Endothelial cell of umbilical vein (primary cell): ENCODE data around the gene B4GALNT4. TPM values are rescaled to one million over a fixed set of nuclear protein-coding genes. Genes with fewer than 3 reads are reported as not detected.
"Not testable (repeated sequence)": the region's sequence is repeated elsewhere in the genome, so short reads cannot be mapped to it uniquely, and the experiment has no call there.

ENCODE experiments used
- BruUV-seq: library from RNA; stranded (reverse); fragments of 400-500 nt; replicated peaks from 2 replicates; lab custom pipeline; 2021; lab: Mats Ljungman, UMichigan
- CTCF ChIA-PET: fragments of 300-600, 350-600 bp; sonication (Branson Sonifier 250); formaldehyde crosslinking; loops from one replicate; lab custom pipeline; 2021; ENCODE audit warnings: antibody characterized with exemption, inconsistent platforms; lab: Charles Lee
- POLR2A ChIA-PET: fragments of 300-600, 350-600 bp; sonication (Branson Sonifier 250); formaldehyde crosslinking; loops from one replicate; lab custom pipeline; 2021; ENCODE audit warnings: antibody characterized with exemption, inconsistent platforms; lab: Charles Lee
- DNase-seq: peaks from one replicate; pipeline ENCODE4 v3.0.0-alpha.2; 2011; ENCODE audit warnings: low read depth, low spot score
- FAIRE-seq: peaks from 2 replicates; lab custom pipeline; 2011; peaks lifted over from hg19 to GRCh38; lab: Jason Lieb, UNC
- H2AFZ ChIP-seq: 2 replicates; pipeline ENCODE4 v1.6.0; 2012; ENCODE audit warnings: low read depth, low read length, control low read depth, inconsistent platforms
- H3K27ac ChIP-seq: 2 replicates; pipeline ENCODE4 v1.5.1; 2011; ENCODE audit warnings: low read depth, mild to moderate bottlenecking, control low read depth, low read length, moderate library complexity; ENCODE audit not compliant: insufficient read depth
- H3K27me3 ChIP-seq, 2 experiments: 2 replicates each; pipeline versions ENCODE4 v1.6.0 to v1.6.1; 2011; ENCODE audit warnings: low read length in 2 of 2, mixed read lengths in 1 of 2; ENCODE audit not compliant: control insufficient read depth in 2 of 2, insufficient read depth in 2 of 2
- H3K36me3 ChIP-seq, 2 experiments: 2 replicates in 1 of 2; 3 replicates in 1 of 2; pipeline ENCODE4 v1.5.1; 2011; ENCODE audit warnings: low read length in 2 of 2, mild to moderate bottlenecking in 1 of 2, moderate library complexity in 1 of 2; ENCODE audit not compliant: control insufficient read depth in 2 of 2, insufficient read depth in 2 of 2; ENCODE audit errors: extremely low read depth in 1 of 2
- H3K4me1 ChIP-seq: 3 replicates; pipeline ENCODE4 v1.5.1; 2011; ENCODE audit warnings: mild to moderate bottlenecking, low read length; ENCODE audit not compliant: control insufficient read depth, insufficient read depth; ENCODE audit errors: extremely low read depth
- H3K4me2 ChIP-seq: 2 replicates; pipeline ENCODE4 v1.6.1; 2011; ENCODE audit warnings: low read length, control low read depth, mixed read lengths; ENCODE audit not compliant: insufficient read depth
- H3K4me3 ChIP-seq, 3 experiments: fragments of 200-600 bp in 1 of 3; sonication (generic), shearing (Covaris generic) in 1 of 3; replicated peaks in 1 of 3; 2 replicates each; pipeline ENCODE4 v1.5.1; 2011 to 2016; ENCODE audit warnings: control low read depth in 3 of 3, low read length in 3 of 3, mild to moderate bottlenecking in 2 of 3, inconsistent platforms in 1 of 3, low read depth in 1 of 3, moderate library complexity in 1 of 3; ENCODE audit not compliant: insufficient read depth in 1 of 3
- H3K79me2 ChIP-seq: 2 replicates; pipeline ENCODE4 v1.6.0; 2012; ENCODE audit warnings: low read length, inconsistent platforms; ENCODE audit not compliant: control insufficient read depth, insufficient read depth
- H3K9ac ChIP-seq: replicated peaks from 2 replicates; pipeline ENCODE3; 2011; ENCODE audit warnings: low read length, control low read depth; ENCODE audit not compliant: insufficient read depth; ENCODE audit errors: extremely low read depth
- H3K9me1 ChIP-seq: replicated peaks from 3 replicates; pipeline ENCODE4 v1.6.0; 2011; ENCODE audit warnings: mild to moderate bottlenecking, low read length; ENCODE audit not compliant: control insufficient read depth, insufficient read depth; ENCODE audit errors: extremely low read depth
- H3K9me3 ChIP-seq: replicated peaks from 2 replicates; pipeline ENCODE4 v1.5.1; 2012; ENCODE audit warnings: low read length, inconsistent platforms; ENCODE audit not compliant: control insufficient read depth, insufficient read depth
- H4K20me1 ChIP-seq: replicated peaks from 2 replicates; pipeline ENCODE3; 2011; ENCODE audit warnings: mild to moderate bottlenecking, low read length; ENCODE audit not compliant: control insufficient read depth, insufficient read depth; ENCODE audit errors: extremely low read depth
- CTCF ChIP-seq, 2 donors: IDR thresholded peaks; 1 replicate in 1 of 2; 2 replicates in 1 of 2; pipeline ENCODE4 v1.5.1; 2011; ENCODE audit warnings: low read length in 2 of 2, mild to moderate bottlenecking in 2 of 2, moderate library complexity in 2 of 2, control low read depth in 1 of 2, inconsistent platforms in 1 of 2, low read depth in 1 of 2; ENCODE audit not compliant: insufficient read depth in 1 of 2; ENCODE audit errors: extremely low read depth in 1 of 2
- EZH2 ChIP-seq: IDR thresholded peaks from 2 replicates; pipeline ENCODE4 v1.6.1; 2012; ENCODE audit warnings: borderline replicate concordance, low read depth, mild to moderate bottlenecking, moderate library complexity, low read length, inconsistent platforms; ENCODE audit not compliant: severe bottlenecking
- FOS ChIP-seq: IDR thresholded peaks from 2 replicates; pipeline ENCODE4 v1.6.1; 2011; ENCODE audit warnings: mild to moderate bottlenecking, low read length, moderate library complexity, borderline replicate concordance; ENCODE audit not compliant: insufficient read depth
- GATA2 ChIP-seq: IDR thresholded peaks from 2 replicates; pipeline ENCODE4 v1.7.0; 2011; ENCODE audit warnings: low read depth, mild to moderate bottlenecking, moderate library complexity, mixed read lengths, low read length; ENCODE audit not compliant: insufficient read length, insufficient read depth
- JUN ChIP-seq: IDR thresholded peaks from 2 replicates; pipeline ENCODE4 v1.6.1; 2011; ENCODE audit warnings: borderline replicate concordance, low read depth; ENCODE audit not compliant: insufficient read length, insufficient read depth
- MAX ChIP-seq: IDR thresholded peaks from 2 replicates; pipeline ENCODE4 v1.6.1; 2011; ENCODE audit not compliant: insufficient read depth, insufficient read length
- MYC ChIP-seq: IDR thresholded peaks from one replicate; pipeline ENCODE4 v1.6.1; 2011; ENCODE audit warnings: mild to moderate bottlenecking, low read depth, low read length
- POLR2A ChIP-seq: IDR thresholded peaks from 2 replicates; pipeline ENCODE4 v1.6.1; 2012; ENCODE audit warnings: low read depth, mild to moderate bottlenecking, control low read depth, low read length
- POLR2AphosphoS5 ChIP-seq: IDR thresholded peaks from 2 replicates; pipeline ENCODE4 v1.6.1; 2012; ENCODE audit warnings: low read depth, mild to moderate bottlenecking, control low read depth, low read length, moderate library complexity; ENCODE audit not compliant: insufficient read depth
- dilution Hi-C: fragments of 300-500 bp; cut with MboI; formaldehyde crosslinking; loops from one replicate; pipeline ENCODE4 v1.15.0; 2019; ENCODE audit warnings: low sequenced_read_pairs; ENCODE audit not compliant: extremely low pct_ligation_motif_present
- intact Hi-C: fragments of 100-400 bp; cut with micrococcal nuclease; formaldehyde crosslinking; loops from one replicate; pipeline ENCODE4 v1.10.0; 2022
- polyA plus RNA-seq, 4 experiments: library from polyadenylated mRNA; depleted of rRNA in 3 of 4; stranded (reverse) in 3 of 4; unstranded in 1 of 4; fragments of >200 nt; gene quantifications; 2 replicates each; pipeline versions ENCODE4 v1.2.1 to v1.2.3, GENCODE V29; 2011 to 2012; ENCODE audit warnings: missing spikeins in 1 of 4
- total RNA-seq: library from RNA; stranded (reverse); gene quantifications from 2 replicates; pipeline ENCODE4 v1.2.3, GENCODE V29; 2021

The B4GALNT4 gene
- total and polyA plus RNA-seq, 2 donors (not counting 3 experiments of a cell fraction or from before 2014, with no cell fraction given), result 9.2 to 9.6 TPM

- no peaks in the 10 kb centered on the region for H3K4me1 ChIP-seq
- POLR2A ChIA-PET, result interaction anchor here (0.7 kb wide), 1 partner anchor 156 kb away, joined by 3 read pairs; the partner anchor contains the start of genes BET1L and RIC8A
- no peak overlapping the region for H3K9ac ChIP-seq
- intact Hi-C loops (no loop called here), dilution Hi-C loops (no loop called here)
- TF ChIP-seq JUN (no peak), POLR2AphosphoS5 (no peak), POLR2A (no peak), EZH2 (no peak), GATA2 (no peak), MAX (no peak), FOS (no peak), CTCF (IDR thresholded peaks at IDR 0.05; ENCODE audit: extremely low read depth in 1 of 2, insufficient read depth in 1 of 2, low read depth in 1 of 2, low read length in 2 of 2) (no peak), MYC (no peak)
- no peak overlapping the region for H3K4me3 ChIP-seq
- no peaks in the 10 kb centered on the region for H3K9me3 ChIP-seq
- DNase-seq (no peak), FAIRE-seq (no peak)
- peaks cover 5 to 6% of the 10 kb centered on the region in 2 experiments for H3K27me3 ChIP-seq
- CTCF ChIA-PET, result interaction anchor here (1.0 to 8.9 kb wide), 10 partner anchors 30 to 156 kb away, joined by 3 to 79 read pairs (median 5); partner anchors contain the start of genes BET1L, IFITM2, PTDSS2 and RIC8A
- no peak overlapping the region for H3K27ac ChIP-seq
- H2AFZ ChIP-seq, result no peak overlapping the region
- no peak overlapping the region for H3K4me2 ChIP-seq
- H4K20me1 ChIP-seq, result no peaks in the 10 kb centered on the region
- H3K36me3 ChIP-seq, result no peaks in the 10 kb centered on the region
- no peaks in the 10 kb centered on the region for H3K9me1 ChIP-seq
- BruUV-seq, result no TSS peak
- no peaks in the 10 kb centered on the region for H3K79me2 ChIP-seq
Measured at GRCh38 chr11:362642-363442, 6.5 kb upstream of the B4GALNT4 start.

GRCh38 chr11:363443-363805, 5.9 kb upstream of the B4GALNT4 start:
- H3K27me3 ChIP-seq, result peaks cover 10 to 11% of the 10 kb centered on the region in 2 experiments
- H3K9ac ChIP-seq, H3K79me2 ChIP-seq, dilution Hi-C loops, POLR2A ChIA-PET, FAIRE-seq, H3K9me3 ChIP-seq, H2AFZ ChIP-seq, H3K36me3 ChIP-seq, H3K4me2 ChIP-seq, DNase-seq, BruUV-seq, H3K4me3 ChIP-seq, H3K4me1 ChIP-seq, H4K20me1 ChIP-seq, intact Hi-C loops, H3K9me1 ChIP-seq, H3K27ac ChIP-seq: not testable (repeated sequence)
- CTCF ChIA-PET, result interaction anchor here (1.0 to 8.9 kb wide), 8 partner anchors 33 to 156 kb away, joined by 3 to 79 read pairs (median 8); partner anchors contain the start of genes BET1L, IFITM2, PTDSS2 and RIC8A
